Right atrium auricular region (tissue), 2 donors: ENCODE data around the gene LYPD4. TPM values are rescaled to one million over a fixed set of nuclear protein-coding genes. Genes with fewer than 3 reads are reported as not detected.

Source experiments
- DNase-seq: peaks from one replicate; pipeline ENCODE4 v3.0.0-alpha.2; 2019; ENCODE audit warnings: low spot score
- H3K27ac ChIP-seq, 2 donors: fragments of 200-600 bp; sonication (generic); 1 replicate in 1 of 2; 2 replicates in 1 of 2; pipeline ENCODE4 v1.5.1; 2016 to 2019
- H3K27me3 ChIP-seq, 2 donors: fragments of 200-600 bp; sonication (generic); one replicate each; pipeline versions ENCODE4 v1.5.1 to v1.6.0; 2017 to 2019
- H3K36me3 ChIP-seq: fragments of 200-600 bp; sonication (generic); one replicate; pipeline ENCODE4 v1.5.1; 2016
- H3K4me1 ChIP-seq, 2 donors: fragments of 200-600 bp; sonication (generic); one replicate each; pipeline versions ENCODE4 v1.5.1 to v1.6.0; 2017 to 2019
- H3K4me3 ChIP-seq, 2 donors: fragments of 200-600 bp; sonication (generic); 1 replicate in 1 of 2; 2 replicates in 1 of 2; pipeline ENCODE4 v1.5.1; 2017 to 2019; ENCODE audit warnings: mild to moderate bottlenecking in 1 of 2, moderate library complexity in 1 of 2
- H3K9me3 ChIP-seq, 2 donors: fragments of 200-600 bp; sonication (generic); one replicate each; pipeline ENCODE4 v1.5.1; 2019
- total RNA-seq, 2 donors: library from RNA; depleted of rRNA; stranded (reverse); fragments of >200 nt; gene quantifications; one replicate each; pipeline ENCODE4 v1.1.0, GENCODE V29; 2016
- TF ChIP-seq, protein P1 (sequence below), 2 donors: fragments of 200-600 bp; sonication (generic); IDR thresholded peaks; one replicate each; pipeline ENCODE4 v1.5.1; 2019; ENCODE audit warnings: antibody characterized with exemption in 2 of 2

LYPD4 gene
- total RNA-seq, 2 donors from 2014 or later: not detected

DNA sequence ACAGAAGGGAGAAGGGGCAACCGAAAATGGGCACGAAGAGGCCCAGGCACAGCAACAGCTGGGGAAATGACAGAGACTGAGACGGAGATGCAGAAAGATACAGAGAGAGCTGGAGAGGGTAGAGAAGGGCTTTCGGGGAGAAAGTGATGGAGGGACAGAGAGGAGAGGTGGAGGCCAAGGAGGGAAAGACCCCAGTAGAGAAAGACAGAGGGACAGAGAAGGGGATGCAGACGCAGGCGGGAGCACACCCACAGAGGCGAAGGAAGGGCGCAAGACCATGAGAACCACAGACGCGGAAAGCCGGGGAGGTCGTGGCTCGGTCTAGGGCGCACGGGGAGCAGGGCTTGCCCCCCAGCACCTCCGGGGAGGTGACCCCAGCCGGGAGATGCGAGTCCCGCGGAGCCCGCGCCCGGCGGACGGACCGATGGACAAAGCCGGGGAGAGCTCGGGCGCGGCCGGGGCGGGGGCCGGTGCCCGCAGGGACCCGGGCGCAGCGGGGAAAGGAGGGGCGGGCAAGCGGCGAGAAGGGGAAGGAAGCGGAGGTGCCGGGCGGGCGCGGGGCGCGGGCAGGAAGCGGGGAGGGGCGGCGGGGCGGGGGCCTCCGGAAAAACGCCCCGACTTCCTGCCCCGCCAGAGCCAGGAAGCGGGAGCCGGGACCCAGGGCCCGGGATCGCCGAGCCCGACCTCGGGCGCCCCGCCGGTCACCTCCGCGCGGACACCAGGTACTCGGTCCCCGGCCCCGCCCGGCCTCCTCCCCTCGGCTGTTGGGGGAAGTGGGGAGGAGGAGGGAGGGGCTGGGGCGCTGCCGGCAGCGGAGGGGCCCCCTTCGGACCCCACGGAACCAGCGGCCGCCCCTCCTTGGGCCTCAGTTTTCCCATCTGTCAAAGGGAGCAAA lies 38.3 kb upstream of the LYPD4 start, which contains the start of gene ARHGEF1:
ARHGEF1 (plus strand) TSS at position 617 of the 895 bp plus-strand sequence. CDS start 4,899 bp downstream, outside the sequence.
- Histone ChIP-seq H3K36me3 (no peaks in the 10 kb centered on the region), H3K4me1 (peaks cover 0 to 40% of the 10 kb centered on the region in 2 donors), H3K27ac (peak within 1 kb of the TSS; percentile 80 to 85), H3K27me3 (no peaks in the 10 kb centered on the region), H3K4me3 (peak within 1 kb of the TSS; percentile 79 to 83), H3K9me3 (no peaks in the 10 kb centered on the region)
- no peak for DNase-seq
- TF ChIP-seq, protein P1, sequence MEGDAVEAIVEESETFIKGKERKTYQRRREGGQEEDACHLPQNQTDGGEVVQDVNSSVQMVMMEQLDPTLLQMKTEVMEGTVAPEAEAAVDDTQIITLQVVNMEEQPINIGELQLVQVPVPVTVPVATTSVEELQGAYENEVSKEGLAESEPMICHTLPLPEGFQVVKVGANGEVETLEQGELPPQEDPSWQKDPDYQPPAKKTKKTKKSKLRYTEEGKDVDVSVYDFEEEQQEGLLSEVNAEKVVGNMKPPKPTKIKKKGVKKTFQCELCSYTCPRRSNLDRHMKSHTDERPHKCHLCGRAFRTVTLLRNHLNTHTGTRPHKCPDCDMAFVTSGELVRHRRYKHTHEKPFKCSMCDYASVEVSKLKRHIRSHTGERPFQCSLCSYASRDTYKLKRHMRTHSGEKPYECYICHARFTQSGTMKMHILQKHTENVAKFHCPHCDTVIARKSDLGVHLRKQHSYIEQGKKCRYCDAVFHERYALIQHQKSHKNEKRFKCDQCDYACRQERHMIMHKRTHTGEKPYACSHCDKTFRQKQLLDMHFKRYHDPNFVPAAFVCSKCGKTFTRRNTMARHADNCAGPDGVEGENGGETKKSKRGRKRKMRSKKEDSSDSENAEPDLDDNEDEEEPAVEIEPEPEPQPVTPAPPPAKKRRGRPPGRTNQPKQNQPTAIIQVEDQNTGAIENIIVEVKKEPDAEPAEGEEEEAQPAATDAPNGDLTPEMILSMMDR (IDR thresholded peaks at IDR 0.05): no peak

DNA sequence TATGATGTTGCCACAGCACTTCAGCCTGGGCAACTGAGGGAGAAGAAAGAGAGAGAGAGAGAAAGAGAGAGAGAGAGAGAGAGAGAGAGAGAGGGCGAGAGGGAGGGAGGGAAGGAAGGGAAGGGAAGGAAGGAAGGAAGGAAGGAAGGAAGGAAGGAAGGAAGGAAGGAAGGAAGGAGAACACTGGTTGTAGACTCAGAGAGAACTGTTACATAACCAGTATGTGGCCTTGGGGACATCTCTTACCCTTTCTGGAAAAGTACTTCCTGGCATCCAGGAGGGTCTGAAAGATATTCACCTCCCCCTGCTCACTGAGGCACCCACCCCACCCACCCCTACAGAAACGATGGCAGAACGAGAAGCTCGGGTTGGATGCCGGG lies 35.8 kb upstream of the LYPD4 start:
- TF ChIP-seq, protein P1 (IDR thresholded peaks at IDR 0.05): no peak
- H3K27me3 ChIP-seq: no peaks in the 10 kb centered on the region
- no peaks in the 10 kb centered on the region for H3K36me3 ChIP-seq
- no peaks in the 10 kb centered on the region for H3K9me3 ChIP-seq
- no peak overlapping the region for H3K4me3 ChIP-seq
- peaks cover 0 to 15% of the 10 kb centered on the region in 2 donors for H3K4me1 ChIP-seq
- no peak overlapping the region for H3K27ac ChIP-seq
- DNase-seq: no peak

DNA sequence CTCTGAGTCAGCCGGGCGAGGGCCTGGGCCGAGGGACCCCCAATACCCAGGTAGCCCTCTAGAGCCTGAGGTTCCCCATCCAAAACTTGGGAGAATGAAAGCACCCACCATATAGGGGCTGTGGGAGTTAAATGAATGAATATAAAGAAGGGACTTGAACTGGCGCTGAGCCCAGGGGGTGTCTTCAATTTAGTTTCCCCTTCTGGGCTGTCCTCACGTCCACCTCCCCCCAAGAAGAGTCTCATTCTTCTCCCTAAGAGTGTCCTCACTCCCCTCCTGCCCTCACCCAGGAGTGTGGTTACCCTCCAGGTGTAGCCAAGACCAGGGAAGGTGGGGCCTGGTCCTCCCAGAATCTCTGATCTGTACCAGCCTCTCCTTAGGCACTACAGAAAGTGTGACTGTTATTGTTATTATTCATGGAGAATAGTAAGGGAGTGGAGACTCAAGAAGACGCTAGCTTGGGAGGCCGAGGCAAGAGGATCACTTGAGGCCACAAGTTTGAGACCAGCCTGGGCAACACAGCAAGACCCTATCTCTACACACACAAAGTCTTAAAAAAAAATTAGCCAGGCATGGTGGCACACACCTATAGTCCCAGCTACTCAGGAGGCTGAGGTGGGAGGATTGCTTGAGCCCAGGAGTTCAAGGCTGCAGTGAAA lies 35.3 kb upstream of the LYPD4 start:
- Histone ChIP-seq H3K36me3 (no peaks in the 10 kb centered on the region), H3K27ac (no peak overlapping the region), H3K4me1 (peaks cover 0 to 9% of the 10 kb centered on the region in 2 donors), H3K27me3 (no peaks in the 10 kb centered on the region), H3K9me3 (no peaks in the 10 kb centered on the region), H3K4me3 (no peak overlapping the region)
- TF ChIP-seq, protein P1 (IDR thresholded peaks at IDR 0.05): no peak
- DNase-seq: no peak

DNA sequence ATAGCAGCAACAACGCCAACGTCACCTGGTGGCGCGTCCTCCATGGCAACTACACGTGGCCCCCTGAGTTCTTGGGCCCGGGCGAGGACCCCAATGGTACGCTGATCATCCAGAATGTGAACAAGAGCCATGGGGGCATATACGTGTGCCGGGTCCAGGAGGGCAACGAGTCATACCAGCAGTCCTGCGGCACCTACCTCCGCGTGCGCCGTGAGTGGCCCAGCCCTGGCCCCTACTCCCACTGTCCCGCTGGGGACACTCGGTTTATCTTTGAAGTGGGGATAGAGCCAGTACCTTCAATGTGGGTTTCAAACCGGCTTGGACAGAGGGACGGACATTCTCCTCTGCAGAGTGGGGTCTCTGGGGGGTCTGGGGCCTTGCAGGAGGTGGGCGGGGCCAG lies 34.6 kb upstream of the LYPD4 start:
- TF ChIP-seq, protein P1 (IDR thresholded peaks at IDR 0.05): no peak
- peaks cover 0 to 5% of the 10 kb centered on the region in 2 donors for H3K4me1 ChIP-seq
- H3K27me3 ChIP-seq: no peaks in the 10 kb centered on the region
- no peak overlapping the region for H3K27ac ChIP-seq
- H3K36me3 ChIP-seq: no peaks in the 10 kb centered on the region
- no peak overlapping the region for H3K4me3 ChIP-seq
- no peaks in the 10 kb centered on the region for H3K9me3 ChIP-seq
- DNase-seq: no peak

DNA sequence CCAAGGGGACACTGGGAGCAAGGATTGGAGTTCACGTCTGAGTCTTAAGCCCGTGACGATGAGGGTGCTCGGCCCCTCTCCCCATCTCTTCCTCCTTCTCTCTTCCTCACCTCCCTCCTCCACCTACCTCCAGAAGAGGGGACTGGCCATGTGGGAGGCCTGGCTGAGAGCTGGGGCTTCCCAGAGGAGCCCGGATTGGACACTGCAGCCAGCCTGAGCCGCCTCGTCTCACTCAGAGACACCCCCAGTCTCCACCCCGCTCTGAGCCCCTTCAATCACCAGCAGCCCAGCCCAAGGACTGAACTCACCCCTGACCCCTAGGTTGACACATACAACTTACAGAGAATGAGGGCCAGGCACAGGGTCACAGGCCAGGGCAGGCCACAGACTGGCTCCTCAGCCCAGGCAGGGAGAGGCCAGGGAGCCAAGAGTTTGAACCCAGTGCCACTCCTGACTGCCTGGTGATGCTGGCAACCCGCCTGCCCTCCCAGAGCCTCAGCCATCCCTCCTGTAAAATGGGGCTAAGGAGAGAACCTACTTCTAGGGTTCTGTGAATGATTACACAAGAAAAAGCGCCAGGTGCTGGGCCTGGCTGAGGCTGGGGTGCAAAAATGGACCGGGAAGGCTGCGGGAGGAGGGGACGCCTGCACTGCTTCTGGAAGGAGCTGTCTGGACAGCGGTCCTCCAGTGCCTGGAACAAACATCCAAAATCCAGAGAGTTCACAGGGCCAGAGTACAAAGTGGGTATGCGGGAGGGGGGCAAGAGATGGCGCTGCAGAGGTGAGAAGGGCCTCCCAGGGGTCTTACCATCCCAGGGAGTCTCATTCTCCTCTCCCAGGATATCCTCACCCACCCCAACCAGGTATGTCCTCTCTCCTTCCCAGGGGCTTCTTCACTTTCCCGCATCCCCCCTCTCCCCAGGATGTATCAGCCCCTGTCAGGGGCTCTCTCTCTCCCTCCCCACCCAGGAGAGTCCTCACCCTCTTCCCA lies 33.7 kb upstream of the LYPD4 start:
- DNase-seq: no peak
- peaks cover 0 to 5% of the 10 kb centered on the region in 2 donors for H3K4me1 ChIP-seq
- no peaks in the 10 kb centered on the region for H3K27me3 ChIP-seq
- H3K36me3 ChIP-seq: no peaks in the 10 kb centered on the region
- TF ChIP-seq, protein P1 (IDR thresholded peaks at IDR 0.05): no peak
- no peaks in the 10 kb centered on the region for H3K9me3 ChIP-seq
- H3K27ac ChIP-seq: no peak overlapping the region
- H3K4me3 ChIP-seq: no peak overlapping the region
